Dermis microvascular lymphatic vessel endothelial cell (primary cell): ENCODE measurements around the gene SGPL1. TPM values are rescaled to one million over a fixed set of nuclear protein-coding genes. Genes with fewer than 3 reads are reported as not detected.
A peak's percentile ranks its signal among the peaks of the same experiment; 100 is the strongest.
"Not testable (repeated sequence)": the region's sequence is repeated elsewhere in the genome, so short reads cannot be mapped to it uniquely, and the experiment has no call there.

ENCODE experiments used
- DNase-seq, 2 donors: peaks; one replicate each; pipeline versions ENCODE4 v3.0.0 to v3.0.0-alpha.2; 2010; ENCODE audit warnings: low read depth in 2 of 2
- total RNA-seq: library from RNA; depleted of rRNA; stranded (reverse); fragments of >200 nt; gene quantifications from 2 replicates; pipeline ENCODE4 v1.2.1, GENCODE V29; 2014

Gene SGPL1
- total RNA-seq, 1 donor from 2014 or later = 9.4 TPM

- DNase-seq = no peak
These were observed 27.6 kb downstream of the SGPL1 start for GRCh38 chr10:70843333-70843732.

DNA sequence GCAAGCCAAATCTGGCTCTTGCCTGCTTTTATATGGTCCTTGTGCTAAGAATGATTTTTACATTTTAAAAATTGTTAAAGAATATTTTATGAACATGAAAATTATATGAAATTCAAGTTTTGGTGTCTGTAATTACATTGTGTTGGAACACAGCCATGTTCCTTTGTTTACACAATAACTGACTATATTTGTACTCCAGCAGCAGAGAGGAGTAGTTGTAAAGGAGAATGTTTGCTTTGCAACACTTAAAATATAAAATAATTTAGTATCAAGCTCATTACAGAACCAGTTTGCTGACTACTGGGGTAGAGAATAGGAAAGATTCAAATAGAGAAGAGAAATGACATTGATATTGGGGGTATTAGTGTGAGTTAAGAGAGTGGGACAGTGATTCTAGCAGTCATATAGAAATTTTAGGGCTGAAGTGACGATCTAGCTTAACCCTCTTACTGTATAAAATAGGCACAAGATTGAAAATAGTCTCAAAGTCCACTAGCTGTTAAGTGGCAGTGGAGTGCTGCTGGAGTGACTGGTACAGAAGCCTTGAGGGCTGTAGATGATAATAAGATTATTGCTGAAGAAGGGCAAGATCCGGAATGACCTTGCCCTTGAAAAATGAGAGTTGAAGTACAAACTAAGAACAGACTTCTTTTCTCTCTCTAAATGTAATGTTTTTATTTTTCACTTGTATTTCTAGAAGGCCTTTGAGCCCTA lies 28.2 kb downstream of the SGPL1 start:
- no peak for DNase-seq

GRCh38 chr10:70845256-70845655 lies 29.5 kb downstream of the SGPL1 start:
- no peak for DNase-seq

GRCh38 chr10:70845816-70846215 lies 30.1 kb downstream of the SGPL1 start:
- no peak for DNase-seq

DNA sequence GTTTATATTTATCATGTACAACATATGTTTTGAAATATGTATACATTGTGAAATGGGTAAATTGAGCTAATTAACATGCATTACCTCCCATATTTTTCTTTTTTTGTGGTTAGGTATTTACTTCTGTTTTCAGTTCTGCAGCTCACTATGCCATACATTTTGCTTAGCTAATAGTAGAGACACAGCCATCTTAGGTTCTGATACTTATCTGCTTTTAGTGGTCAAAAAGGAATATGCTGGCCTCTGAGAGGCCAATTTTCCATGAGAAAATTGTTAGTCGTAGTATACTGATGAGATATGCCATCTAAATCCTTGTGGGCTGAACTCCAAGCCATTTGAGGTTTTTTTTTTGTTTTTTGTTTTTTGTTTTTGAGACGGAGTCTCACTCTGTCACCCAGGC lies 31.0 kb downstream of the SGPL1 start:
- DNase-seq = no peak

DNA sequence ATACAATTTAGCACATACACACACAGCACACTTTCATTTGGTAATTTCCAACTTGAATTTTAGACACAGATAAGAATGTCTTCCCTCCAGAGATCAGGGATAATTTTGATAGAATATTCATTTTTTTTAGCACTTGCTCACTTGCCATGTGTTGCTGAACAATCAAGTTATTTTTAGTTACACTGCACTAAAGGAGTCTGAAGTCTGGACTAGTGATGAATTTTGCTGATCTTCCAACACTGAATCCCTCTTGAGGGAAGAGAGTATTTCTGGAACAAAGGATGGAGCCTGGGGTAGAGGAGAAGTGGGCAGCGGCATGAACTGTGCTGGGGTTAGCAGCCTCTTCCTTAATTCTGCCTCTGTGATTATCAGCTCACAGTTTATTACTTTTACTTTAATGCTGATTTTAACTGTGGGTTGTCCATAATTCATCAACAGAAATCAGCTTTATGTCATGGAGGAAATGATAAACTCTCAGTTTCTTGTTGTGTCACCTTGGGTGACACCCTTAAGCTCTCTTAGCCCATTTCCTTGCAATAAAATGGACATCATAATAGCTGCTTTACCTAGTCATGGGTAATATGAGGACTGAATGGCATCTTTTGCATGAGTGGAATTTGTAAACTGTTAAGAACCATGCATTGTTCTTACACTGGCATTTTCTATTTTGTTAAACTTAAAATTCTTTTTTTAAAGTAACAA lies 32.1 kb downstream of the SGPL1 start:
- no peak for DNase-seq

DNA sequence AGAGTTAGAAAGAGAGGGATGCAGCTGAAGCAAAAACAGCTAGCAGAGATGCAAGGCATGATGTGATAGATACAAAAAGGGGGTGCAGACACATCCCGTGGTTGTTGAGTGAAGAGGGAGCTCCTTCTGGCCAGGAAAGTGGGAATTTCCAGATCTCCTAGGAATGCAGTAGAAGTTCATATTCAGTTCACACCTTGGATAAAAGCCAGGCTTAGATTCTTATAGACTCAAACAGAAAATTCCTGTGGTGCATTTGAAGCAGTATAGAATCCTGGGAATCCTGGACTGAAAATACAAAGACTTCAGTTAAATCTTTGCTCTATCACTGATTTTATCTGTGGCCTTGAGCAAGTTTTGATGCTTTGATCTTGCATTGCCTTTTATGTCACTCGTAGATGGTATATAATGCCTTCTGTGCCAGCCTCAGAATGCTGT lies 33.9 kb downstream of the SGPL1 start:
- DNase-seq = peak in 1 of 2 donors; percentile 51

- peak in 1 of 2 donors; percentile 9 for DNase-seq
These were observed 34.3 kb downstream of the SGPL1 start for GRCh38 chr10:70850097-70850496.

GRCh38 chr10:70851597-70852475 lies 36.1 kb downstream of the SGPL1 start:
- no peak for DNase-seq

DNA sequence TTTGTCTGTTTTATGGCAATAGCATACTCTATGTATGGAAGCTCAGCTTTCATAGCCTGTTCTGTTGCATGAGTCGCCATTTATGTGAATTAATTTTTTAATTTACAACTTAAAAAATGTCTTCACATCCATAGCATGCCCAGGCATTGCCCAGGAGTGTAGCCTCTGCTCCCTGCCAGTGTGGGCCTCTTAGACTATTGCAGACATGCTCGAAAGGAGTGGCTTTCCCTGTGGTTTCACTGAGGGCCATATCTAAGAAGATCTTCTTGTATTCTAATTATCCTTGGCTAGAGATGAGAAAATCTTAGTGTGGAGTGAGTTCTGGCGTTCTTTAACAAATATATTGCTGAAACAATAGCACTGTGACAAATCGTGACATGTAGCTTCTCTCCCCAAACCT lies 37.3 kb downstream of the SGPL1 start:
- DNase-seq = no peak

DNA sequence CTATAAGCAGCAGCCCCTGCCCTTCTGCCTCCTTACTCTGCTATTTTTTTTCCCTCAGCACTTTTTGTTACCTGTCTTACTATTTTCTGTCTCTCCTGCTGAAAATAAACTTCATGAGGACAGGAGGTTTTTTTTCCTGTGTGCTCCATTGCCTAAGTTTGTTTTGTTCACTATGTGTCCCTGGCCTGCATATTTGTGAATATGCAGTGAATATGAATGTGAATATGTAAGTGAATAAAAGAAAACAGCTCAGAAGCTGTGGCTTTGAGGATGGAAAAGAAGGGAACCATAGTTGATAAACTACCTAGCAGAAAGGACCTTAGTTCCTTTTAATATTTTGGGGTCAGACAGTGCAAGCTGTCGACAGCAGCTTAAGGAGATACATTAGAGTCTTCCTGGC lies 37.7 kb downstream of the SGPL1 start:
- no peak for DNase-seq

- DNase-seq = no peak
These were observed 40.7 kb downstream of the SGPL1 start for GRCh38 chr10:70856454-70856853.

DNA sequence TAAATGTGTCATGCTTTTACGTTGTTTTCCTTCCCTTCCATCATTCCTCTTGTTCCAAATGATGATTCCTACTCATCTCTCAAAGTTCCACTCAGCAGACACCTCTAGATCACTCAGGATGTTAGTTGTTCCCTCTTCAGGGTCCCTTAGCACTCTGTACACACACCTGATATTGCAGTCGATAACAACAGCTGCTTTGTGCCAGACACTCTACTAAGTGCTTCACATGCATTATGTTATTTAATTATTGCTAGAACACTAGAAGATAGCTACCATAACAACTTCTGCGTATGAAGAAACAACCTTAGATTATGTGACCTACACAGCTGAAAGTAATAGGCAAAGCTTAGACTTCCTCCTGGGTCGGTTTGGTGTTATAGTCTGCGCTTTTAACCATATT lies 43.0 kb downstream of the SGPL1 start:
- DNase-seq = no peak

- DNase-seq = not testable (repeated sequence)
These were observed 45.9 kb downstream of the SGPL1 start for GRCh38 chr10:70861495-70862197.

DNA sequence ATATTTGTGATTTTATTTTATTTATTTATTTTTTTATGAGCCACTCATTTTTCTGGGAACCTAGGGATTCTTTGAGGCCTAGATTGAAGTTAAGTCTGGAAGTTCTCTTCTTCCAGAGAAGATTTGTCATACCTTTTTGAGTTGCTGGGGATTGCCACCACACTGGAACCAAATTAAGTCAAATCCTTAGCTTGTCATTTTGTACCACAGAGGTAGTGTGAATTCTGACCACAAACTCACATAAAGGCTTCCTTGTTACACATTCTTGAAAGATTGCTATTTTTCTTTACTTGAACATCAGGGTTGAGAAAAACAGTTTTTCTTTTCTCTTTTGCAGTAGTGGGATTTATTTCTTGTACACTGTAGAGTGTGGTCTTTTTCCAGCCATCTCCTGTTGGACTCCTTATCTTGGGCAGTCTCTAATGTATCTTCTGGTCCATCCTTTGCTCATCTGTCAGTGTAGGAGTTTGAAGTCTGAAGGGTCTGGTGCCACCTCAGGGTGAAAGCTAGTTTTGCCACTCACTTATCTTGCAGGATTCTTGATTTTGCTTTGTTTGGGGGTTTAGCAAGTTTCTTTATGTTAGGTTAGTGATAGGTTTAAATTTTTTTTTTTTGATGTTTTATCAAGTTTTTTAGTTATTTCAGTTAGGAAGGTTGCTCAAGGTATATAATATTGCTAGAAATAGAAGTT lies 47.9 kb downstream of the SGPL1 start:
- DNase-seq = no peak

GRCh38 chr10:70864935-70865334 lies 49.2 kb downstream of the SGPL1 start:
- DNase-seq = no peak

- no peak for DNase-seq
These were observed 50.7 kb downstream of the SGPL1 start for GRCh38 chr10:70866424-70866823.

GRCh38 chr10:70872291-70872690 lies 56.5 kb downstream of the SGPL1 start:
- no peak for DNase-seq

DNA sequence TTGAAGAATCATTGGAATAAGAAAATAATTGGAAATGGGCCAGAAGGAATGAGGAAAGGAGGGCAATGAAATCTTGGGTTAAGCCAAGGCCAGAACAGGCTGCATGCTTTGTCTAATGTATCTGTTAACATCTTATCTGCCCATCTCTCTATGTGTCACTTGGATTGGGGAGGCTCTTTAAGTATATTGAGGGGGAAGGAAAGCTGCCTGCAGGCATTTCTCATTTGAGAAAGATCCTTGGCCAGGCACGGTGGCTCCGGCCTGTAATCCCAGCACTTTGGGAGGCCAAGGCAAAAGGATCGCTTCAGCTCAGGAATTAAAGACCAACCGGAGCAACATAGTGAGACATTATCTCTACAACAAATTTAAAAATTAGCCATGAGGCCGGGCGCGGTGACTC lies 58.3 kb downstream of the SGPL1 start:
- no peak for DNase-seq

DNA sequence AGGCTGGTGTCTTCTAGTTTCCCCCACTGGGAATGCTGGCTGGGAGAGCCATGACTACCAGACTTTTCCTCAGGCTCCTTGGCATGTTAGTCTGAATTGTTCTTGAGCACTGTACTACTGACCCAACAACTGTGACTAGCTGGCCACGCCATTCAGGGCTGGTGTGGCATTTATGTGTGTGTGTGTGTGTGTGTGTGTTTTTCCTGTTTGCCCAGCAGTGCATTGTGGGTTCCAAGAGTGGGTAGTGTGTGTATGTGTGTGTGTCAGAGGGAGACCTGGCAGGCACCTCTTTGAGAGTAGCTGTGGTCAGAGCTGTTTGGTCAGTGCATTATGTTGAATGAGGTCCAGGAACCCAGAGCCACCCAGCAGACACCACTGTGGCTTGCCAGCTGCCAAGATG lies 63.5 kb downstream of the SGPL1 start:
- no peak for DNase-seq

- peak; percentile 76 to 87 for DNase-seq
These were observed 64.4 kb downstream of the SGPL1 start for GRCh38 chr10:70880077-70880534.
